PC-3 (cell line): ENCODE data around the gene ENTREP1.

ENCODE experiments used
- EZH2phosphoT487 ChIP-seq: fragments of 300-600 bp; sonication (generic); IDR thresholded peaks from 2 replicates; pipeline ENCODE4 v1.6.1; 2018; ENCODE audit warnings: mild to moderate bottlenecking, antibody characterized with exemption, low read length, borderline replicate concordance
- TF ChIP-seq, protein P1 (sequence below): fragments of 300-600 bp; sonication (generic); conservative IDR thresholded peaks from 2 replicates; pipeline ENCODE4 v1.5.1; 2017; ENCODE audit warnings: antibody characterized with exemption, low read depth, mild to moderate bottlenecking, low read length

DNA sequence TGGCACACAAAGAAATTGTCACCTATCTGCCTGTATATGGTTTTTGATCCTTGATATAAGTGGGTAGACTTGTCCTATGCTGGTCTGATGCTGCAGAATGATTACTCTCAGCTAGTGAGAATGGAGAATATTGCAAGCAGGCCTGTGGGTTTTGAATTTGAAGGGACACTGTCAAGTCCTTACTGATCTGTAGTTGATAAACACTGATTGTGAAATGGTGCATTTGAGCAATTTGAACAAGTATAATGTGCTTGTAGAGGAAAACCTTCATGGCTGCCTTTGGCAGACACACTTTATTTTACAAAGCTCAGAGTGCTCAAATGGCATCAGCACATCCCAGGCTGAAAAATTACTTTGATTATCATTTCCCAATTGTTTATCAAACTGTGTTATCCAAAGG, 9.3 kb downstream of the ENTREP1 start:
- TF ChIP-seq EZH2phosphoT487, result no peak
- TF ChIP-seq, protein P1, sequence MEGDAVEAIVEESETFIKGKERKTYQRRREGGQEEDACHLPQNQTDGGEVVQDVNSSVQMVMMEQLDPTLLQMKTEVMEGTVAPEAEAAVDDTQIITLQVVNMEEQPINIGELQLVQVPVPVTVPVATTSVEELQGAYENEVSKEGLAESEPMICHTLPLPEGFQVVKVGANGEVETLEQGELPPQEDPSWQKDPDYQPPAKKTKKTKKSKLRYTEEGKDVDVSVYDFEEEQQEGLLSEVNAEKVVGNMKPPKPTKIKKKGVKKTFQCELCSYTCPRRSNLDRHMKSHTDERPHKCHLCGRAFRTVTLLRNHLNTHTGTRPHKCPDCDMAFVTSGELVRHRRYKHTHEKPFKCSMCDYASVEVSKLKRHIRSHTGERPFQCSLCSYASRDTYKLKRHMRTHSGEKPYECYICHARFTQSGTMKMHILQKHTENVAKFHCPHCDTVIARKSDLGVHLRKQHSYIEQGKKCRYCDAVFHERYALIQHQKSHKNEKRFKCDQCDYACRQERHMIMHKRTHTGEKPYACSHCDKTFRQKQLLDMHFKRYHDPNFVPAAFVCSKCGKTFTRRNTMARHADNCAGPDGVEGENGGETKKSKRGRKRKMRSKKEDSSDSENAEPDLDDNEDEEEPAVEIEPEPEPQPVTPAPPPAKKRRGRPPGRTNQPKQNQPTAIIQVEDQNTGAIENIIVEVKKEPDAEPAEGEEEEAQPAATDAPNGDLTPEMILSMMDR, result no peak
